GM10847 (cell line): ENCODE data around the gene EMC10.

Source experiments
- POLR2A ChIP-seq: IDR thresholded peaks from 2 replicates; pipeline ENCODE4 v1.6.1; 2011; ENCODE audit not compliant: insufficient read length; ENCODE audit errors: extremely low read depth

EMC10 gene

GRCh38 chr19:50496189-50497021 lies 20.1 kb downstream of the EMC10 start:
- TF ChIP-seq POLR2A, result no peak

GRCh38 chr19:50497022-50497405 lies 20.7 kb downstream of the EMC10 start:
- TF ChIP-seq POLR2A, result no peak

GRCh38 chr19:50498219-50499056 lies 22.1 kb downstream of the EMC10 start:
- no peak for TF ChIP-seq POLR2A

GRCh38 chr19:50500060-50500752 lies 23.9 kb downstream of the EMC10 start:
- no peak for TF ChIP-seq POLR2A

GRCh38 chr19:50500753-50501151 lies 24.4 kb downstream of the EMC10 start:
- TF ChIP-seq POLR2A, result no peak

- no peak for TF ChIP-seq POLR2A
Measured at GRCh38 chr19:50501186-50501567, 24.9 kb downstream of the EMC10 start.

- no peak for TF ChIP-seq POLR2A
Measured at GRCh38 chr19:50501568-50502475, 25.5 kb downstream of the EMC10 start.

GRCh38 chr19:50505856-50506611 lies 29.7 kb downstream of the EMC10 start:
- no peak for TF ChIP-seq POLR2A

- TF ChIP-seq POLR2A, result no peak
Measured at GRCh38 chr19:50506700-50507099, 30.4 kb downstream of the EMC10 start.

GRCh38 chr19:50507376-50507775 lies 31.1 kb downstream of the EMC10 start:
- no peak for TF ChIP-seq POLR2A

GRCh38 chr19:50508843-50509190 lies 32.5 kb downstream of the EMC10 start:
- no peak for TF ChIP-seq POLR2A

GRCh38 chr19:50509366-50509765 lies 33.1 kb downstream of the EMC10 start:
- no peak for TF ChIP-seq POLR2A

- no peak for TF ChIP-seq POLR2A
Measured at GRCh38 chr19:50510121-50510670, 33.9 kb downstream of the EMC10 start.

GRCh38 chr19:50510700-50511068 lies 34.4 kb downstream of the EMC10 start:
- TF ChIP-seq POLR2A, result no peak
